ENCODE data around the gene PKD2L1. TPM values are rescaled to one million over a fixed set of nuclear protein-coding genes. Genes with fewer than 3 reads are reported as not detected.
"Not testable (repeated sequence)": the region's sequence is repeated elsewhere in the genome, so short reads cannot be mapped to it uniquely, and the experiment has no call there.

PKD2L1 gene
- total and polyA plus RNA-seq, 2 of the 8 experiments (the other 6 are each of a cell fraction or from before 2014, with no cell fraction given): 0.20 to 0.33 TPM

- not testable (repeated sequence) for H4K91ac ChIP-seq (replicated peaks; ENCODE audit: insufficient read length, low read length); H4K5ac ChIP-seq (ENCODE audit: insufficient read length, low read depth, low read length); H3K9me3 ChIP-seq (ENCODE audit: insufficient read depth in 2 of 2, low read depth in 1 of 2, low read length in 1 of 2); H2BK15ac ChIP-seq (ENCODE audit: low read length); H3K79me1 ChIP-seq (ENCODE audit: low read depth, low read length); H3K79me2 ChIP-seq (ENCODE audit: control insufficient read depth in 1 of 2, insufficient read depth in 2 of 2, low read length in 2 of 2); H2BK5ac ChIP-seq (ENCODE audit: low read depth, low read length); H2BK120ac ChIP-seq (replicated peaks; ENCODE audit: low read depth, low read length); H3K27me3 ChIP-seq (replicated peaks in 1 of 4; ENCODE audit: control insufficient read depth in 3 of 4, extremely low read depth in 1 of 4, insufficient read depth in 3 of 4, low read length in 3 of 4); DNase-seq (ENCODE audit: low read depth in 1 of 2, low spot score in 2 of 2); H2AK5ac ChIP-seq (ENCODE audit: low read depth, low read length); H3K18ac ChIP-seq (ENCODE audit: extremely low read depth, low read length); H3K4me1 ChIP-seq (replicated peaks in 1 of 4; ENCODE audit: control insufficient read depth in 3 of 4, insufficient read depth in 4 of 4, low read length in 3 of 4); H3K23me2 ChIP-seq (ENCODE audit: low read depth, low read length); FAIRE-seq; H3K4me2 ChIP-seq (ENCODE audit: insufficient read depth in 1 of 2, low read depth in 2 of 2, low read length in 2 of 2); H3K23ac ChIP-seq (ENCODE audit: insufficient read length); H3K9ac ChIP-seq (replicated peaks in 1 of 4; ENCODE audit: extremely low read depth in 1 of 4, low read depth in 3 of 4, low read length in 3 of 4); H4K8ac ChIP-seq (ENCODE audit: extremely low read depth, insufficient read depth, low read length); H3K4me3 ChIP-seq (ENCODE audit: extremely low read depth in 1 of 4, insufficient read depth in 2 of 4, low read depth in 3 of 4, low read length in 4 of 4); H2AFZ ChIP-seq (ENCODE audit: low read length); H3K36me3 ChIP-seq (ENCODE audit: control insufficient read depth in 2 of 4, insufficient read depth in 4 of 4, low read length in 3 of 4); H3K27ac ChIP-seq (ENCODE audit: low read depth, low read length); H2BK20ac ChIP-seq (ENCODE audit: low read length); H3K4ac ChIP-seq (replicated peaks; ENCODE audit: insufficient read length, low read depth, low read length); H3K56ac ChIP-seq (replicated peaks; ENCODE audit: insufficient read length, low read depth, low read length); H2BK12ac ChIP-seq (ENCODE audit: low read depth, low read length); H3K14ac ChIP-seq (ENCODE audit: insufficient read length); H4K20me1 ChIP-seq (replicated peaks in 1 of 2; ENCODE audit: control insufficient read depth in 1 of 2, insufficient read depth in 2 of 2, low read length in 2 of 2)
- WGBS, 2 experiments (ENCODE audit: extremely low coverage in 1 of 2, insufficient coverage in 1 of 2, insufficient read length in 1 of 2, insufficient replicate concordance in 2 of 2, low coverage in 1 of 2, low lambda C conversion rate in 2 of 2, missing lambda C conversion rate in 1 of 2): 94% methylated on average over 4 of the region's 4 CpGs; no CpG with 5 or more reads in 1 of the 2 experiments
- POLR2A ChIA-PET (ENCODE audit: partially characterized antibody): interaction anchor here (0.9 to 1.5 kb wide), 2 partner anchors 33 to 81 kb away, joined by 3 read pairs; no protein-coding TSS in a partner anchor
- CTCF ChIA-PET (ENCODE audit: partially characterized antibody): interaction anchor here (0.6 to 1.5 kb wide), 4 partner anchors 137 to 877 kb away, joined by 3 to 4 read pairs (median 4); no protein-coding TSS in a partner anchor
Observed at GRCh38 chr10:100292300-100292699, 37.7 kb downstream of the PKD2L1 start.

Measured in H1 (cell line).